ENCODE data around the gene SCN9A.
"Not testable (repeated sequence)": the region's sequence is repeated elsewhere in the genome, so short reads cannot be mapped to it uniquely, and the experiment has no call there.

Gene SCN9A

GRCh38 chr2:166238176-166238575 lies 137.6 kb downstream of the SCN9A start:
- no peak for DNase-seq

GRCh38 chr2:166234112-166234846 lies 141.5 kb downstream of the SCN9A start:
- no peak for DNase-seq

DNA sequence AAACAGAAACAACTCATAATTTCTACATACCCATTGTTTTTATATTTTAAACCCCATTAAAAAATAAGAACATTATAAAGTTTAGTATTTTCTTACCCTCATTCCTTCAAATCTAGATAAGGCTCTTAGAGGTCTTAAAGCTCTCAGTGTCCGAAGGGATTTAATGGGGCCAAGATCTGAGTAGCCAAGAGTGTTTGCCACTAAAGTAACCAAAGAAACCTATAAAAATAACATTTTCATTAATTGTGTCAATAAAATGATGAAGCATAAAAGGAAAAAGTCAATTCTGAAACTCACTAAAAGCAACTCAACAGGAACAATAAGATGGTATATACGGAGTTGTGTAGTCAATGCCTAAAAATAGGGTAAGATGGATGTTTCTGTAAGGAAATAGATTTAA lies 142.5 kb downstream of the SCN9A start:
- DNase-seq: no peak

GRCh38 chr2:166230724-166231070 lies 145.0 kb downstream of the SCN9A start:
- no peak for DNase-seq

- no peak for DNase-seq
Observed at GRCh38 chr2:166230024-166230723, 145.6 kb downstream of the SCN9A start.

DNA sequence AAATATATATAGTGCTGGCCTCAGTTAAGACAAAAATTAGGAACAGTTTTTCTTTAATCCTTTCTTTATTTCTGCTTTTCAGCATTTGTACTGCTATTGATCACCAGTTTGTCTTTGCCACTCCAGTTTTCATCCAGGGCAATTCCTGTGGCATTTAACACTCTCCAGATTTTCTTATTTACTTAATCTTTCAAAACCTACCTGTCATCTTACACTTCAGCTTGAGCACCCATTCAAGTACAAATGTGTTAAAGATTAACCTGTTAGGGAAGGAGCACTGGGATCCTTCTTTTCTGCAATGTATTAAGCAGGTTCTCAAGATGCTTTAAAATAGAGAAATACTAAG lies 146.1 kb downstream of the SCN9A start:
- DNase-seq: no peak

GRCh38 chr2:166224197-166224596 lies 151.5 kb downstream of the SCN9A start:
- DNase-seq: no peak

DNA sequence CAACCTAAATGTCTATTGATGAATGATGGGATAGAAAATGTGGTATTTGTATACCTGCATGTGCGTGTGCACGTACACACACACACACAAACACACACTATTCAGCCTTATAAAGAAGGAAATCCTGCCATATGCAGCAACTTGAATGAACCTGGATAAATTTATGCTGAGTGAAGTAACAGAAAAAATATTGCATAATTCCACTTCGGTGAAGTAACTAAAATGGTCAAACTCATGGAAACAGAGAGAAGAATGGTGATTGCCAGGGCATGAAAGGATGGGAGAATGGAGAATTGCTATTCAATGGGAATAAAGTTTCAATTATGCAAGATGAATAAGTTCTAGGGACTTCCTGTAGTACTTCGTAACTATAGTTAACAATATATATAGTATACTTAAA lies 152.4 kb downstream of the SCN9A start:
- DNase-seq: no peak

GRCh38 chr2:166211079-166211478 lies 164.7 kb downstream of the SCN9A start:
- no peak for DNase-seq

DNA sequence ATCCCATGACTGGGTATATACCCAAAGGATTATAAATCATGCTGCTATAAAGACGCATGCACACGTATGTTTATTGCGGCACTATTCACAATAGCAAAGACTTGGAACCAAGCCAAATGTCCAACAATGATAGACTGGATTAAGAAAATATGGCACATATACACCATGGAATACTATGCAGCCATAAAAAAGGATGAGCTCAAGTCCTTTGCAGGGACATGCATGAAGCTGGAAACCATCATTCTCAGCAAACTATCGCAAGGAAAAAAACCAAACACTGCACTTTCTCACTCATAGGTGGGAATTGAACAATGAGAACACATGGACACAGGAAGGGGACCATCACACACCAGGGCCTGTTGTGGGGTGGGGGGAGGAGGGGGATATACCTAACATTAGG lies 165.8 kb downstream of the SCN9A start:
- DNase-seq: not testable (repeated sequence)

DNA sequence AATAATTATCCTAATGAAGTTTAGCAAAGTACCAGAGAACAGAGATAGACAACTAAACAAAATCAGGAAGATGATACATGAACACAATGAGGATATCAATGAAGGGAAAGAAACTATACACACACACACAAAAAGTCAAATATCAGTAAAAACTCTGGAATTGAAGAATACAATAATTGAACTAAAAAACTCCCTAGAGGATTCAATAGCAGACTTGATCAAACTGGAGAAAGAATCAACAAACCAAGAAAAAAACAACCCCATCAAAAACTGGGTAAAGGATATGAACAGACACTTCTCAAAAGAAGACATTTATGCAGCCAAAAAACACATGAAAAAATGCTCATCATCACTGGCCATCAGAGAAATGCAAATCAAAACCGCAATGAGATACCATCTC lies 166.4 kb downstream of the SCN9A start:
- not testable (repeated sequence) for DNase-seq

- not testable (repeated sequence) for DNase-seq
Observed at GRCh38 chr2:166206153-166206552, 169.6 kb downstream of the SCN9A start.

GRCh38 chr2:166202778-166203177 lies 173.0 kb downstream of the SCN9A start:
- no peak for DNase-seq

DNA sequence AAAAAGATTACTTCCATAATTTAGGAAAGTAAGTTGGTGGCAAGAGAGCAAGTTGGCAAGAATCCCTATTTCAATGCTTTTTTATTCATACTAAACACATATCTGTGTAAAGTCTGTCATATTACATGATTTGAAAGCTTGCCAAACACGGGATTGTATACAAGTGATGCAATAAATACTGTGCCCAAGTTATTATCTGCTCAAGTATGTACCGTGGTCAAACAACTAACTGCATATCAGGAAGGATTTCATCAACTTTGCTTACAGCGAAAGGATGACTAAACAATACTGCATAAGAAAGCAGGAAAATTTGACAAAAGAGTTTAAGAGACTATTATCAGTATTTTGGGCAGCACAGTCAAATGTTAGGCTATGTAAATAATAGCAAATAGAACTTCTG lies 178.3 kb downstream of the SCN9A start:
- DNase-seq: no peak

GRCh38 chr2:166193407-166193806 lies 182.3 kb downstream of the SCN9A start:
- DNase-seq: no peak

GRCh38 chr2:166188084-166188483 lies 187.7 kb downstream of the SCN9A start:
- DNase-seq: no peak

- DNase-seq: no peak
Observed at GRCh38 chr2:166184789-166185188, 191.0 kb downstream of the SCN9A start.

DNA sequence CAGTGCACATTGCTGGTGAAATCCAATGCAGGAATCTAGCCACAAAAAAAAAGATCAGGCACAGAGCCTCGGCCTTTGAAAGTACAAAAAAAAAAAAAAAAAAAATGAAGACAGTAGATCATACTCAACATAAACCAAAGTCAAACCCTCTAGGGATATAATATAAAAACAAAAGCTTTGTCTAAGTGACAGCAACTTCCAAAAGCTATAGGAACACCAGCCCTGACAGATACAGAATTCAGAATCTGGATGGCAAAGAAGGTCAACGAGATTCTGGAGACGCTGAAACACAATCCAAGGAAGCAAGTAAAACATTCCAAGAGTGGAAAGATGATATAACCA lies 194.0 kb downstream of the SCN9A start:
- no peak for DNase-seq

- DNase-seq: peak in 1 of 2 donors; percentile 16
Observed at GRCh38 chr2:166180951-166181812, 194.6 kb downstream of the SCN9A start.

GRCh38 chr2:166179201-166179600 lies 196.5 kb downstream of the SCN9A start:
- no peak for DNase-seq

GRCh38 chr2:166173263-166173662 lies 202.5 kb downstream of the SCN9A start:
- no peak for DNase-seq

- no peak for DNase-seq
Observed at GRCh38 chr2:166171216-166171615, 204.5 kb downstream of the SCN9A start.

DNA sequence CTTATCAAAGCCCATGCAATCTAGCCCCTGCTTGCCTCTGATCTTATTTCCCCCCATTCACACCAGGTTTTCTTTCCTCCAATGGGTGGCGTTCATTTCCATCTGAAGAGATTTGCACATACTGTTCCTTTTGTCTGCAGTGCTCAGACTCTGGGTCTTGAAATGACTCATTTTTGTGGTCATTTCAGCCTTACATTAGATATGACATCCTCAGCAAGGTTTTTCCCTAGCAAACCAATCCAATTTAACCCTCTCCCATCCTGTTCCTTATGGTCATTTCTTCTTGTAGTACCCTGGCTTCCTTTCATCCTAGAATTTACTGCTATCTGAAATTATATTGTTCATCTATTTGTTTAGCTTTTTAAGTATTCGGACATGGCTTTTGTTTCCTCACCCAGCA lies 205.4 kb downstream of the SCN9A start:
- DNase-seq: no peak

- DNase-seq: no peak
Observed at GRCh38 chr2:166167449-166167848, 208.3 kb downstream of the SCN9A start.
